ENCODE measurements around the gene KIF2C.
"Not testable (repeated sequence)": the region's sequence is repeated elsewhere in the genome, so short reads cannot be mapped to it uniquely, and the experiment has no call there.

KIF2C gene

DNA sequence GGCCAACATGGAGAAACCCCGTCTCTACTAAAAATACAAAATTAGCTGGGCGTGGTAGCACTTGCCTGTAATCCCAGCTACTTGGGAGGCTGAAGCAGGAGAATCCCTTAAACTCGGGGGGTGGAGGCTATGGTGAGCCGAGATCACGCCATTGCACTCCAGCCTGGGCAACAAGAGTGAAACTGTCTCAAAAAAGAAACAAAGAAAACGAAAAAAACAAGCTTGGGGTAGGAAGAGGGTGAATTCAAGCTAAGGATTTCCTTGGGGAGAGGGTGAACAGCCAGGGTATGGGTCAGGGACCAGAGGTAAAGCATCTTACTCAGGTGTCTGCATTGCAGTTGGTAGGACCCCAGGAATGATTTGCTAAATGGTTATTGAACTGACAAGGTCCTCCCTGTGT, 26.8 kb downstream of the KIF2C start:
- not testable (repeated sequence) for FAIRE-seq; DNase-seq (ENCODE audit: insufficient read length, low spot score)

DNA sequence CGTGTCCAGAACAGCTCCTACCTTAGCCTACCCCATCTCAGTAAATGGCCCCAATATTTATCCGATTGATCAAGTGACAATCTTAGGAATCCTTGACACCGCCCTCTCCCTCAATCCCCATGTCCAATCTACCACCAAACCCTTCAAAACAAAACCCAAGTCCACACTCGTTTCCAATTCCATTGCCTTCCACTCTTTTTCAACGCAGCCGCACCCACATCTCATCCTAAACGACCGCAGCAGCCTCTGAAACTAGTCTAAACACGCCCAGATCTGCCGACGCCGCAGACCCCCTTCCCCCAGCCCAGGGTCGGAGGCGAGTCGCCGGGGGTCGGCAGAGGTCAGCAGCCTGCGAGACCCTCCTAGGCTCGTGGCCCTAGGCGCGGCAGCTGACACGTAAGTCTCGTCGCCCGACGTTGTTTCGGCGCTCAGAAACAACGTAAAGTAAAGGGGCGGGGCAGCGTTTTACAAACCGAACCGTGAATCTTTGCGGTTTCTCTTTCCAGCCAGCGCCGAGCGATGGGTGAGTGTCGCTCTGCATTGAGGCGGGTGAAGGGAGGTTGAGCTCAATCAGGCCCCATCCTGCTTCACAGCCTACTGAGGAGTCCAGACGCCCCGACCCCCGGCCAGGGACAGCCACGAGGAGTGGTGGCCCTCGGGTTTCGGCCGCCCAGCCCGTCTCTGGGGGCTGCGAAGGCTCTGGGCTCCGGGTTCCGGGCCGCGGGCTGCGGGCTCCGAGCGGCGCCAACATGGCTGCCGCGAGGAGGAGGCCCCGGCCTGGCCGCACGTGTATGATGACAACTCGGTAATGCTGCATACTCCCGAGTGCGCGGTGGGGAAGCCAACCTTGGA, 35.7 kb downstream of the KIF2C start, which contains the start of gene RPS8:
TSS of gene RPS8 (plus strand) at position 463 of the 852 bp plus-strand sequence. CDS start at position 520, 57 bp downstream.
- DNase-seq (ENCODE audit: insufficient read length, low spot score) (peak; percentile 77), FAIRE-seq (peak; percentile 89)

DNA sequence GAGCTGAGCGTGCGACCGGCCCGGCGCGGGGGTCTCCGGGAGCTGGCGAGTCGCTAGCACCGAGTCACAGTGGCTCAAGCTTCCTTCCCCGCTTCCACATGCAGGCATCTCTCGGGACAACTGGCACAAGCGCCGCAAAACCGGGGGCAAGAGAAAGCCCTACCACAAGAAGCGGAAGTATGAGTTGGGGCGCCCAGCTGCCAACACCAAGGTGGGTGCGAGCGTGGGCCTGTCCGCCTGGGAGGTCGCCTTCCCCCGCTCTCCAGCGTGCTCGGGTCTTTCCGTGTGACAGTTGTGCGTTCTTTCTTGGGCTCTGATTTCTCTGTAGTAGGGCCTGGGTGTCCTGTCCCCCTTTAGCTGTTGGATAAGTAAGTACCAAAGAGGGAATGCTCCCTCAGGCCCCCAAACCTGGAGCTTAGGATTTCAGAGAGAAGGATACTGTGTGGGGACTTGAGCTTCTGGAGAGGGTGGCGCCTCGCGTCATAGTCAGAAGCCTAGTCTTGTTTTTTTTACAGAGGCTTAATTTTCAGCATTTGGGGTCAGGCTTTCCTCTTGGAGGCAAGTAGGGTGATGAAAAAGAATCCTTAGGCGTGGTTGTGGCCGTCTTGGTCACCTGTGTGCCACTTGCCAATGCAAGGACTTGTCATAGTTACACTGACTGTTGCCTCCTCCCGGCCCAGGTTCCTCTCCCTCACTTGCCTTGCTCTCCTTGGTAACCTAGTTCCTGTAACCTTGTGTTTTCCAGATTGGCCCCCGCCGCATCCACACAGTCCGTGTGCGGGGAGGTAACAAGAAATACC, 36.5 kb downstream of the KIF2C start:
- DNase-seq (ENCODE audit: insufficient read length, low spot score) = peak; percentile 16
- FAIRE-seq = peak; percentile 14

DNA sequence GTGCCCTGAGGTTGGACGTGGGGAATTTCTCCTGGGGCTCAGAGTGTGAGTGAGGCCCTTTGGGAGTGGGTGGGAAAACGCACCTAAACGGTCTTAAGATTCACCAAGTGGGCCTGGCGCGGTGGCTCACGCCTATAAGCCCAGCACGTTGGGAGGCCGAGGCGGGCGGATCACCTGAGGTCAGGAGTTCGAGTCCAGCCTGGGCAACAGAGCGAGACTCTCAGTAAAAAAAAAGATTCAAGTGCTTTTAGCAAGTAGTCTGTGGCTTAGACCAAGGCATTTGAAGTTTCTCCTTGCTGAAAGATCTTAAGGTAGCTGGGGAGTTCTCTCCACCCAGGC, 37.1 kb downstream of the KIF2C start:
- DNase-seq (ENCODE audit: insufficient read length, low spot score) (no peak), FAIRE-seq (no peak)

DNA sequence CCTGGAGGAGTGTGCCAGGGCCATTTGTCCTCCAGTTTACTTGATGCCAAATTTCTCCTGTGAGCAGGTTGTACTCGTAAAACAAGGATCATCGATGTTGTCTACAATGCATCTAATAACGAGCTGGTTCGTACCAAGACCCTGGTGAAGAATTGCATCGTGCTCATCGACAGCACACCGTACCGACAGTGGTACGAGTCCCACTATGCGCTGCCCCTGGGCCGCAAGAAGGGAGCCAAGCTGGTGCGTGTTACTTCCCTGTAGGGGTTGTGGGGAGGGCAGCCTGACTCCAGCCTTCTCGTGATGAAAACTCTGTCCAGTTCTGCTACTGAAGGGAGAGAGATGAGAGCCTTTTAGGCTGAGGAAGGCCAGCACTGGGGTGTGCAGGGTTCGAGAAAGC, 37.9 kb downstream of the KIF2C start:
- DNase-seq (ENCODE audit: insufficient read length, low spot score) (no peak), FAIRE-seq (no peak)

DNA sequence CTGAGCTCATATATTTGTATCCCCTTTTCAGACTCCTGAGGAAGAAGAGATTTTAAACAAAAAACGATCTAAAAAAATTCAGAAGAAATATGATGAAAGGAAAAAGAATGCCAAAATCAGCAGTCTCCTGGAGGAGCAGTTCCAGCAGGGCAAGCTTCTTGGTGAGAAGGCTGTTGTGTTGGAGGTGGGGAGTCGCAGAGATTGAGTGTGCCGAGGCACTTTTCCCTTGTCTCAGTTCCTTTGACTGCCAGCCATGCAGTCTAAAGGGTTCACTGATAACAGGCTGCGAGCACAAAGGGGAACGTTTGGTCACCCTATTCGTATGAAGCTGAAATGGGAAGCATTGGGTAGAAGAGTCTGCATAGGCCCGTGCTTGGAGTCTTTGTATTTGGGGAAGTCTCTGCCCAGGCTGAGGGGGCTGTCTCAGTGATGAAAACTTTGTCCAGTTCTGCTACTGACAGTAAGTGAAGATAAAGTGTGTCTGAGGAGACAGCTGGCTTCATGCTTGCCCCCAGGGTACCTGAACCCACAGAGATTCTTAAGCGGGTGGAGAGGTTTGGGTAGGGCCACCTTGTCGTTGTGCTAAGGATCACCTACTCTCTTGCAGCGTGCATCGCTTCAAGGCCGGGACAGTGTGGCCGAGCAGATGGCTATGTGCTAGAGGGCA, 38.5 kb downstream of the KIF2C start:
- no peak for DNase-seq (ENCODE audit: insufficient read length, low spot score)

DNA sequence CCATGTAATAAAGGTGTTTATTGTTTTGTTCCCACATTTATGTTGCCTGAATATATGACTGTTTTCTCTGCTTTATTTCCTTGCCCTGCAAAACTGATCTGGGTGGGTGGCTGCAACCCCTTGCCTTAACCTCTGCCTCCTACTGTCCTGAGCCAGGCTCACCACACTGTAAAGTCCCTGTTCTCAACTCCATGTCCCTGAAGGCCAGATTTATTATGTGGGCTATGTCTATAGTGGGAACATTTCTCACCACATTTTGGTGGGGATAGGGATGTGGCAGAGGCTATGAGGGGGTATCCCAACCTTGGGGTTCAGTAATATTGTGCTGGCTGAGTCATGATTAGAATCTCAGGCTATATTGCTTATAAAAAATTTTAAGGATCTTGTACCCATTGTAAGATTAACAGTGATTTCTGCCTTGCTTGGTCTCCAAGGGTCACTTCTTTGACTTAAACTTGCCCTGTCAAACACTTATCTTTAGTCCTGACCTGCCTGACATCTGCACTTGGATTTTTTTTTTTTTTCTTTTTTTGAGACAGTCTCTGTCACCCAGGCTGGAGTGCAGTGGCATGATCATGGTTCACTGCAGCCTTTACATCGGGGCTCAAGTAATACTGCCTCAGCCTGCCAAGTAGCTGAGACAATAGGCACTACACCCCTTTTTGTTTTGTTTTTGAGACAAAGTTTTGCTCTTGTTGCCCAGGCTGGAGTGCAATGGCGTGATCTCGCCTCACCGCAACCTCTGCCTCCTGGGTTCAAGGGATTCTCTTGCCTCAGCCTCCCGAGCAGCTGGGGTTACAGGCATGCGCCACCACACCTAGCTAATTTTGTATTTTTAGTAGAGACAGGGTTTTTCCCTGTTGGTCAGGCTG, 39.3 kb downstream of the KIF2C start:
- DNase-seq (ENCODE audit: insufficient read length, low spot score) = no peak
- FAIRE-seq = no peak

More for the DNA sequence above, 38.5 kb downstream of the KIF2C start:
- no peak for FAIRE-seq

DNA sequence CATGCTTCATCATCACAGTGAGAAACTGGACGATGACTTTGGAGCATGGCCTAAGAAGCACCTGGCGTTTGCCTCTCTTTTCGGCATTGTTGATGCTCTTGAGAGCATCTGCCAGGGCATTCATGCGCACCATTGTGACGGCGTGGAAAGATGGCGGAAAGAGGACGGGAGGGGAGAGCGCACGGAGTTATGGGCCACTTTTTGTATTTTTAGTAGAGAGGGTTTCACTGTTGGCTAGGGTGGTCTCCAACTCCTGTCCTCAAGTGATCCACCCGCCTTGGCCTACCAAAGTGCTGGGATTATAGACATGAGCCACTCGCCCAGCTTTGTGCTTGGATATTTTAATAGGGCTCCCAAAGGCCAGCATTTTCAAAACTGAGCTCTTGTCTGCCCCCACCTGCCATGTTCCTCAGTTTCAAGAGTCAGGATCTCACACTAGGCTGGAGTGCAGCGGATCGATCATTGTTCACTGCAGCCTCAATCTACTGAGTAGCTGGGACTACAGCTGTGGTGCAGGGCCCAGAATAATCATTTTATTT, 41.0 kb downstream of the KIF2C start:
- FAIRE-seq = no peak
- DNase-seq (ENCODE audit: insufficient read length, low spot score) = no peak

DNA sequence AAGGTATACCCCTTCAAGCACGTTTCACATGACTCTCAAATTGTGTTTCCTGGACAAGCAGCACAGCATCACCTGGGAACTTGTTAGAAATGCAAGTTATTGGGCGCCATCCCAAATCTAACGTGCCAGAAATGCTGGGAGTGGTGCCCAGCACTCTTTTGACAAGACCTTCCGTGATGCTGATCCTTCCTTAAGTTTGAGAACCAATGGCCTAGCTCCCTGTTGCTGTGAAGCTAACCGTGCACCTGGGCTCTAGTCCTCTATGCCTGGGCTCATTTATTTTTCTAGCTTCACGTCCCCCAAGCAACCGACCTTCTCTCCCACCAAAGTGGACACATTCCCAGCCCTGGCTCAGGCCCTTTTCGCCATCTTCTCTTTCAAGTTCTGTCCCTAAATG, 44.1 kb downstream of the KIF2C start:
- FAIRE-seq (no peak), DNase-seq (ENCODE audit: insufficient read length, low spot score) (no peak)

DNA sequence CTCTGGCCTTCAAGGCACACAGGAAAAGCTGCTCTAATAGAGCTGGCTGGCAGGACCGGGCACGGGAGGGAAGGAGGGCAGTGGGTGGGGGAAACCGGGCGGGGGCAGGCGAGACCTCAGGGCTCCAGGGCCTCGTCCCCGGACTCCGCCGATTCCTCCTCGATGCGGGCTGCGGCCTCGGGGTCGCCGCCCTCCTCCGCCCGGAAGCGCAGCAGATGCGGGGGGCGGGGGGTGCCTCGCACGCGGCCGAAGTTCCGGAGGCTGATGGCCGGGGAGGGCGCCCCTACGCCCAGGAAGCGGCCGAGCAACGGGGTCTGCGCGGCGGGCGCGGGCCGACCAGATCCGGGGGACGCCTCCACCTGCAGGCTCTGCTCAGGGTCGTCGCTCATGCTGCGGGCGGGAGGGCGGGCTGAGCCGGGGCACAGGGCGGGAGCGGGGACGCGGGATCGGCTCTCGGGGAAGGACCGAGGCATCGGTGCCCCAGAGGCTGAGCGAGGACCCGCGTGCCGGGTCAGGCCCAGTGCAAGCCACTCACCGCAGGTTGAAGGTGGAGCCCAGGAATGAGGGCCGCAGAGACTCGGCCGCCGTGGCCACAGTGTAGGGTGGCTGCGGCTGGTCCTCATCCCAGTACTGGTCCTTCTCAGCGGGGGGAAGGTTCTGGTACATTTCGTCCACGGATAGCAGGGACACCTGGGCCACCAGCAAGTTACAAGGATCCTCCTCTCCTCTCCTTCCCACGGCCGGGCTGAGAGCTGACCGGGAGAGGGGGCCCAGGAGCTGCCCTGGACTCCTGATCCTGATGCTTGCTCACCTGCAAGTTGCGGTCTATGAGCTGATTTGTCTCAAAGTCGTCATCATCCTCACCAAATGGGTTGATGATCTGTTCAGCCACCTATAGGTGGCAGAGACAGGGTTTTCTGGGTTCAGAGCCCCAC, 44.7 kb downstream of the KIF2C start:
- no peak for DNase-seq (ENCODE audit: insufficient read length, low spot score)
- FAIRE-seq = no peak

DNA sequence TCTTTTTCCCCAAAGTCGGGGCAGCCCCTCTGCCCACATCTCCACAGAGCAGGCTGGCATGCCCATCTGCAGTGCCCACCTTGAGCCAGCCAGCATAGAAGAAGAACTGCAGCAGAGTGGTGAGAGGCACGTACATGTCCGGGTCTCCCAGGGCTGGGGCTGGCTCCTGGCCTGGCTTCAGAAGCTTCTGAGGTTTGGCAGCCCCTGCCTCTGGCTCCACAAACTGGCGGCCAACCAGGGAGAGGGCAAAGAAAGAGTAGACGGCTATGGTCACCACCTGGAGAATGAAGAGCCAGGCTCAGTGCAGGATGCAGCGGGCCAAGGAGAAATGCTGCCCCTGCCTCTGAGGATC, 45.4 kb downstream of the KIF2C start:
- FAIRE-seq = no peak
- no peak for DNase-seq (ENCODE audit: insufficient read length, low spot score)

DNA sequence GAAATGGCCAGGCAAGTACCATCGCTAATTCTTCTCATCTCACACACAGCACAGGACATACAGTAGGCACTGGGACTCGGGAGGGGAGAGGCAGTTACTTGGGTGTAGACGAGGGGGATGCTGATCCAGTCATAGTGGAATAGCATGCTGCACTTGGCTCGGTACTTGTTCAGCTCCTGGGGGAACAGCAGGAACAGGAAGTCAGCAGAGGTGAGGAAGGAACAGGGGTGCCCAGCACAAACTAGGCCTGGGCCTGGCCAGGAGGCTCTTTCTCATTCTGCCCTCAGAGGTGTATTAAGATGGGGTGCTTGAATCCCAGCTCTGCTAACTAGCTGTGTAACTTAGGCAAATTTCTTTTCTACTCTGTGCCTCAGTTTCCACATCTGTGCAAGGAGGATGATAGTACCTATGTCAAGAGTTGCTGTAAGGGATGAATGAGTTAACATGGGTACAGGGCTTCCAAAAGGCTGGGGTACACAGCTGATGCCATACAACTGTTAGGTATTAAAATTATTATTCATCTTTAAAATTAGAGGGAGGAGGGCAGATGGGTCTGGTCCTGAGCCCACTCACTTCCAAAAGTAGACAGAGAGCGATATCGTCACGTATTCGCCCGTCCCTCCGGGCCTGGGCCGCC, 46.0 kb downstream of the KIF2C start:
- no peak for FAIRE-seq

DNA sequence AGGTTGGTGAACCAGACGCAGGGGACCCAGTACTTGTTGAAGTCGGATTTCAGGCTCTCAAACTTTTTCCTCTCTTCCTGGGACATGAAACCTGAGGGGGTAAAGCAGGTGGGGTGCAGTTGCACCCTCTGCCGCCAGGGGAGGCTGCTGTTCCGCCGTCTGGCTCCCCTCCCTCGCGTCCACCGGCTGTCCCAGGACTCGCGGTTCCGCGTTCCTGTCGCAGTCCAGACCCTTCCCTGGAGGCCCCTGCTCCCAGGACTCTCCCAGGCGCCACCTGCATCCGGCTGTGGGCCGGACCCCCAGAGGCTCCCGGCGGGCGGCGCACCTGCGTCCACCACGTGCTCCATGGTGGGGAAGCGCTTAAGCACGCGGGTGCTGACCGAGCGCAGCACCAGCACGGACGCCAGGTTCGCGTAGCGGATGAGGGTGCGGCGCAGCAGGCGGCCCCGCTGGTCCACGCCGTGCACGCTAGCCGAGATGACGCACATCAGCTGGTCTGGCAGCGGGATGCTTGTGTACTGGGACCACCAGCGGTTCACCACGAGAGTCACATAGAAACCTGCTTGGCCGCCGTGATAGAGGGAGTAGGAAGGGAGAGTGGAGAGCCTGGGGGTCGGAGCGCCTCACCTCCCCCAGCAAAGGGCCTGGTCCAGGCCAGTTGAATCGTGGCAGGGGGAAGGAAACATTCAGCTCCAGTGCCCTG, 46.7 kb downstream of the KIF2C start:
- FAIRE-seq (peak; percentile 56), DNase-seq (ENCODE audit: insufficient read length, low spot score) (no peak)

More for the DNA sequence above, 46.0 kb downstream of the KIF2C start:
- DNase-seq (ENCODE audit: insufficient read length, low spot score) = no peak

DNA sequence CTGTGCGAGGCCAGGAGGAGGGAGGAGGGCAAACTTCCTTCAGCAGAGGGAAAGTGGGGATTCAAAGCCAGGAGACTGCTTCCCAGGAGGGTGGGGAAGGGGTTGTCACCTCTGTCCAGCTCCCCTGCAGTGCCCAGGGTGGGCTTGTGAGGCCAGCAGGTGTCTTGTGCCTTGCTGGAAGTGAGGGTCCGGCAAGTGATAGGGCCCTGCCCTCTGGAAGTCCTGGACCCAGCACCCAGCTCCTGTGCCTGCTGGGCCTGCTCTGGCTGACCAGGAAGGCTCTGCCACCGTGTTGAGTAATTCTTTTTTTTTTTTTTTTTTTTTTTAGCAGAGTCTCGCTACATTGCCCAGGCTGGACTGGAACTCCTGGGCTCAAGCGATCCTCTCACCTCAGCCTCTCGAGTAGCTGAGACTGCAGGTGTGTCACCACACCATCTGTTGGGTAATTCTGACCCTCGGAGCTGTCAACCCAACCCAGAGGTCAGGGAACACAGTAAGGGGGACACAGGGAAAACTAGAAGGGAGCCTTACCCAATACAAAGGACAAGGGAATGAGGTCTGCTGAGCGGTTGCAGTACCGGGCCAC, 47.3 kb downstream of the KIF2C start:
- no peak for DNase-seq (ENCODE audit: insufficient read length, low spot score)
- no peak for FAIRE-seq

DNA sequence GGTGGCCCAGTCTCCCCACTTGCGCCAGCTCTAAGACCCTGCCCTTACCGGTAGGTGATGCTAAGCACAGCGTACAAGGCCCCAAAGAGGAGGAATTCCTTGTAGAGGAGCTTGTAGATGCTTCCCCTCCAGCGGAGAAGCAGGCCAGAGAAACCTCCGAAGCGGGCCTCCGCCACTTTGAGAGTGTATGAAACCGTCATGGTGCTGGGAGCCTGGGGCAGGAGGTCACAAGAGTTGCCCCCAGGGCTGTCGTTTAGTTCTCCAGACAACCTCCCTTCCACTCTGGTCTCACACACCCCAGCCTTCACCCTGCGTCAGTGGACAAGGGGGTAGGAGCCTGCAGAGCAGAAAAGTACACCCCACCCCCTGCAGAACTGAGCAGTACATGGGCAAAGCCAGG, 47.9 kb downstream of the KIF2C start:
- DNase-seq (ENCODE audit: insufficient read length, low spot score) (no peak), FAIRE-seq (no peak)

DNA sequence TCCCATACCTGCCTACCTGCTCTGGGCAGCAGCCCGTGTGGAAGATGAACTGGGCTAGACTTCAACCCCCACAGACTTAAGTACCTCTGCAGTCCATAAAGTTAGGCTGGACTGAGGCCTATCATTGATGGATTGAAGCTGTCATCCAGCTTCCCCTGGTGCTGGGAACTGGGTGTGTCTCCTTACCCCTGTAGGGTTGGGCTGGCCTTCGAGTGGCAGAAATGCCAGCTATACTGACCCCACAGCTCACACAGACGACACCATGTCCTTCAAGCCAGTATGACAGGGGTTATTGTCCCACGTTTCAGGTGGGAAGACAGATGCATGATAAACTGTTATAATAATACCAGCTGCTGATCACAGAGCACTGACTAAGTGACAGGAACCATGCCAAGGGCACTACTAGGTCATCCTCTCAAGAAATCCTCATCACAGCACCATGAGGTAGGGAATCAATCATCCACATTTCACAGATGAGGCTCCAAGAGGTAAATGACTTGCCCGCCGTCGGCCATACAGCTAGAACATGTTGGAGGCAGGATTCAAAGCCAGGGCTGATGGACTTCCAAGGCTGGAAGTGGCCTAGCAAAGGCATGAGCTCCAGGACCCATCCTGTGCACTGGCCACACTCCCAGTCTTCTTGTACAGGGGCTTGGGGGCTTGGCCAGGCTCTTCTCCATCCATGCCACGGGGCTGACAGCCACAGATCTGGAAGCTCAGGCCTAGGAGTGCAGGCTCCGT, 48.7 kb downstream of the KIF2C start, which contains the start of gene BEST4:
TSS of gene BEST4 (minus strand) at position 51 of the 741 bp plus-strand sequence. CDS start 465 bp downstream, outside the sequence.
- DNase-seq (ENCODE audit: insufficient read length, low spot score) (no peak), FAIRE-seq (no peak)

All from GM19239 (cell line).